Pancreas (tissue), 10 donors: ENCODE data around the gene PSMB2. TPM values are rescaled to one million over a fixed set of nuclear protein-coding genes. Genes with fewer than 3 reads are reported as not detected.
"Not testable (repeated sequence)": the region's sequence is repeated elsewhere in the genome, so short reads cannot be mapped to it uniquely, and the experiment has no call there.

Experiments
- ATAC-seq, 4 donors: fragments of 200-7000 bp; cut with Tn5 transposase; one replicate each; pipeline versions ENCODE4 v1.8.0 to v1.9.1; 2020; ENCODE audit warnings: mild to moderate bottlenecking in 4 of 4, moderate library complexity in 4 of 4
- DNase-seq, 6 donors: peaks; one replicate each; pipeline ENCODE4 v3.0.0-alpha.2; 2020
- FAIRE-seq: peaks from 2 replicates; lab custom pipeline; 2012; peaks lifted over from hg19 to GRCh38; lab: Jason Lieb, UNC
- H3K27ac ChIP-seq, 4 donors: fragments of 200-600 bp; sonication (generic); 1 replicate in 3 of 4; 2 replicates in 1 of 4; pipeline versions ENCODE4 v1.5.0 to v1.8.0; 2020
- H3K27me3 ChIP-seq, 4 donors: fragments of 200-600 bp; one replicate each; pipeline ENCODE4 v1.8.0; 2021
- H3K36me3 ChIP-seq, 3 donors: fragments of 200-600 bp; sonication (generic) in 1 of 3; one replicate each; pipeline versions ENCODE4 v1.5.0 to v1.8.0; 2020 to 2021
- H3K4me1 ChIP-seq, 3 donors: fragments of 200-600 bp; one replicate each; pipeline ENCODE4 v1.8.0; 2021
- H3K4me3 ChIP-seq, 4 donors: fragments of 200-600 bp; sonication (generic) in 2 of 4; one replicate each; pipeline versions ENCODE4 v1.5.0 to v1.8.0; 2020 to 2021
- H3K9me3 ChIP-seq, 4 donors: fragments of 200-600 bp; one replicate each; pipeline ENCODE4 v1.8.0; 2021
- CTCF ChIP-seq, 4 donors: fragments of 200-600 bp; sonication (generic) in 3 of 4; IDR thresholded peaks; one replicate each; pipeline versions ENCODE4 v1.5.0 to v1.8.0; 2021; ENCODE audit warnings: antibody characterized with exemption in 4 of 4
- whole genome bisulfite sequencing, 2 donors: extraction: QIAGEN DNeasy Blood & Tissue Kit; methylation state at CpG; one replicate each; pipeline ENCODE4 v1.1.7; 2013; 5-methylcytosine and 5-hydroxymethylcytosine counted together
- intact Hi-C, 3 donors: fragments of 100-400 bp; cut with DNase I; formaldehyde crosslinking; loops; one replicate each; pipeline versions ENCODE4 v1.11.1 to v1.14.2; 2022
- polyA plus RNA-seq, 2 donors: library from polyadenylated mRNA; stranded (reverse); fragments of 200-250 nt; gene quantifications; one replicate each; pipeline ENCODE4 v1.2.3, GENCODE V29; 2013
- total RNA-seq, 6 donors: library from RNA; stranded (reverse); fragmentation: NEBNext Ultra II Directional in 4 of 6; extraction: Animal tissue kit (Norgen Biotek cat#: 25700) in 4 of 6; gene quantifications; one replicate each; pipeline versions ENCODE4 v1.2.1 to v1.2.4, GENCODE V29; 2021 to 2023
- donor health status: healthy with polysubstance abuse.
- donor health status: DM: no; HTN: no; CAD: no; lungs with moderate emphysema.
- donor health status: DM: no; HTN: no; CAD: no.
- donor health status: control.
- donor health status: control.
- donor health status: Bipolar disorder and iron deficiency.
- donor health status: DM: yes; HTN: yes; CAD: no.
- donor health status: DM: no; HTN: no; CAD: no.
- donor health status: DM: no; HTN: no; CAD: no.
- donor health status: DM: yes; HTN: yes; CAD: no.

The PSMB2 gene
- total and polyA plus RNA-seq, 8 donors, result 13.2 to 24.2 (median 21.0) TPM

GRCh38 chr1:35586808-35587207 is 54.5 kb downstream of the PSMB2 start:
- FAIRE-seq, result no peak
- 88% methylated on average over 7 of the region's 7 CpGs for WGBS, 2 donors
- ATAC-seq, result no peak
- DNase-seq, result no peak
- no peak overlapping the region for H3K27ac ChIP-seq
- no peak overlapping the region for H3K4me3 ChIP-seq
- no peaks in the 10 kb centered on the region for H3K9me3 ChIP-seq
- no peak for TF ChIP-seq CTCF (IDR thresholded peaks at IDR 0.05)
- no peaks in the 10 kb centered on the region for H3K36me3 ChIP-seq
- intact Hi-C loops, result no loop called here
- H3K4me1 ChIP-seq, result no peaks in the 10 kb centered on the region
- no peaks in the 10 kb centered on the region for H3K27me3 ChIP-seq

- FAIRE-seq, H3K27ac ChIP-seq, DNase-seq, H3K4me3 ChIP-seq, H3K9me3 ChIP-seq, H3K27me3 ChIP-seq, ATAC-seq, H3K36me3 ChIP-seq, intact Hi-C loops, H3K4me1 ChIP-seq: not testable (repeated sequence)
- 94 to 100% methylated on average over 1 of the region's 1 CpG for WGBS, 2 donors
Observed at GRCh38 chr1:35585805-35586204, 55.5 kb downstream of the PSMB2 start.

- Histone ChIP-seq H3K36me3 (no peaks in the 10 kb centered on the region), H3K9me3 (no peaks in the 10 kb centered on the region), H3K27ac (no peak overlapping the region), H3K27me3 (no peaks in the 10 kb centered on the region), H3K4me3 (no peak overlapping the region), H3K4me1 (no peaks in the 10 kb centered on the region)
- 81 to 83% methylated on average over 3 of the region's 3 CpGs for WGBS, 2 donors
- ATAC-seq (no peak), DNase-seq (no peak), FAIRE-seq (no peak)
- intact Hi-C loops, result no loop called here
- no peak for TF ChIP-seq CTCF (IDR thresholded peaks at IDR 0.05)
Observed at GRCh38 chr1:35585281-35585680, 56.0 kb downstream of the PSMB2 start.

GRCh38 chr1:35581621-35582020 is 59.7 kb downstream of the PSMB2 start:
- H3K4me3 ChIP-seq, intact Hi-C loops, H3K27ac ChIP-seq, H3K36me3 ChIP-seq, H3K27me3 ChIP-seq, H3K9me3 ChIP-seq, H3K4me1 ChIP-seq, FAIRE-seq, ATAC-seq: not testable (repeated sequence)
- 92 to 93% methylated on average over 9 of the region's 9 CpGs for WGBS, 2 donors
- DNase-seq, result peak in 1 of 6 donors; percentile 18

- TF ChIP-seq CTCF (IDR thresholded peaks at IDR 0.05), result no peak
- H3K27me3 ChIP-seq, result no peaks in the 10 kb centered on the region
- no peak for FAIRE-seq
Observed at GRCh38 chr1:35580949-35581388, 60.4 kb downstream of the PSMB2 start.

More at GRCh38 chr1:35580949-35581388, 60.4 kb downstream of the PSMB2 start:
- no peak overlapping the region for H3K27ac ChIP-seq
- no peaks in the 10 kb centered on the region for H3K9me3 ChIP-seq
- intact Hi-C loops, result no loop called here
- no peaks in the 10 kb centered on the region for H3K36me3 ChIP-seq
- H3K4me3 ChIP-seq, result no peak overlapping the region
- DNase-seq, result no peak
- ATAC-seq, result no peak
- 64 to 73% methylated on average over 4 of the region's 4 CpGs for WGBS, 2 donors
- no peaks in the 10 kb centered on the region for H3K4me1 ChIP-seq
